ENCODE data around the gene INPP4A.

- TF ChIP-seq CTCF (conservative IDR thresholded peaks at IDR 0.05; ENCODE audit: low read depth, low read length) (no peak), EZH2 (IDR thresholded peaks at IDR 0.05; ENCODE audit: low read length, unreplicated experiment) (no peak), EZH2phosphoT487 (IDR thresholded peaks at IDR 0.05; ENCODE audit: borderline replicate concordance, low read length) (no peak)
Measured at GRCh38 chr2:98484121-98484557, 39.5 kb downstream of the INPP4A start.

All from PC-3 (cell line).